Measurements from ENCODE around the gene ARID4B.

ARID4B gene

GRCh38 chr1:235152235-235152634, 175.7 kb downstream of the ARID4B start:
- DNase-seq (ENCODE audit: low read depth), result no peak
- no peak overlapping the region for H3K4me3 ChIP-seq (ENCODE audit: low read depth, low read length)
- TF ChIP-seq MAX (IDR thresholded peaks at IDR 0.05; ENCODE audit: low read depth, low read length) (no peak), MYC (IDR thresholded peaks at IDR 0.05; ENCODE audit: low read depth, low read length) (no peak), CTCF (IDR thresholded peaks at IDR 0.05; ENCODE audit: low read depth, low read length) (no peak), POLR2A (IDR thresholded peaks at IDR 0.05; ENCODE audit: extremely low read depth, insufficient read length) (no peak)

GRCh38 chr1:235151033-235151432, 176.9 kb downstream of the ARID4B start:
- TF ChIP-seq POLR2A (IDR thresholded peaks at IDR 0.05; ENCODE audit: extremely low read depth, insufficient read length) (no peak), MYC (IDR thresholded peaks at IDR 0.05; ENCODE audit: low read depth, low read length) (no peak), MAX (IDR thresholded peaks at IDR 0.05; ENCODE audit: low read depth, low read length) (no peak), CTCF (IDR thresholded peaks at IDR 0.05; ENCODE audit: low read depth, low read length) (no peak)
- no peak overlapping the region for H3K4me3 ChIP-seq (ENCODE audit: low read depth, low read length)
- no peak for DNase-seq (ENCODE audit: low read depth)

GRCh38 chr1:235149824-235150223, 178.2 kb downstream of the ARID4B start:
- no peak for TF ChIP-seq MAX (IDR thresholded peaks at IDR 0.05; ENCODE audit: low read depth, low read length)
- no peak for DNase-seq (ENCODE audit: low read depth)
- no peak overlapping the region for H3K4me3 ChIP-seq (ENCODE audit: low read depth, low read length)

DNA sequence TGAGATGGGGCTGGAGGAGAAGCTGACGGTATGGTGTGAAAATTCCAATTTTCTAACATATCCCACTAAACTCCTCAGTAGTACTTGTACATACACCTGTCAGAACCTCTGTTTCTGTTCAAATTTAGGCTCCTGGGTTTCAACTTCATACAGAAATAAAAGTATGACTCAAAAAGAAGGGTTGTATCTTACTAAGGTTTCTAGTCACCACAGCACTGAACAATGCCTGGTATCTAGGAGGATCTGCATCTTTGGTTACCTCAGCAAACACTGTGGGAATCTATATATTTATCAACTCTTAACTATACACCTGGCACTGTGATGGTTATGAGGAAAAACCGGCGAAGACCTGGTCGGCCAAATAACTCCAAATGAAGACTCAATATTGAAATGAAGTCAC, 180.7 kb downstream of the ARID4B start:
- H3K4me3 ChIP-seq (ENCODE audit: low read depth, low read length), result no peak overlapping the region
- no peak for DNase-seq (ENCODE audit: low read depth)
- TF ChIP-seq CTCF (IDR thresholded peaks at IDR 0.05; ENCODE audit: low read depth, low read length), result no peak
- no peak for TF ChIP-seq MYC (IDR thresholded peaks at IDR 0.05; ENCODE audit: low read depth, low read length)

GRCh38 chr1:235145639-235146038, 182.3 kb downstream of the ARID4B start:
- TF ChIP-seq MYC (IDR thresholded peaks at IDR 0.05; ENCODE audit: low read depth, low read length) (no peak), POLR2A (IDR thresholded peaks at IDR 0.05; ENCODE audit: extremely low read depth, insufficient read length) (no peak), CTCF (IDR thresholded peaks at IDR 0.05; ENCODE audit: low read depth, low read length) (no peak)
- DNase-seq (ENCODE audit: low read depth), result no peak

GRCh38 chr1:235142991-235143390, 185.0 kb downstream of the ARID4B start:
- no peak overlapping the region for H3K4me3 ChIP-seq (ENCODE audit: low read depth, low read length)
- TF ChIP-seq MYC (IDR thresholded peaks at IDR 0.05; ENCODE audit: low read depth, low read length) (no peak), CTCF (IDR thresholded peaks at IDR 0.05; ENCODE audit: low read depth, low read length) (no peak), MAX (IDR thresholded peaks at IDR 0.05; ENCODE audit: low read depth, low read length) (no peak), POLR2A (IDR thresholded peaks at IDR 0.05; ENCODE audit: extremely low read depth, insufficient read length) (no peak)
- no peak for DNase-seq (ENCODE audit: low read depth)

More at GRCh38 chr1:235145639-235146038, 182.3 kb downstream of the ARID4B start:
- H3K4me3 ChIP-seq (ENCODE audit: low read depth, low read length), result no peak overlapping the region
